Muscle layer of duodenum (tissue), 2 donors: ENCODE measurements around the gene UQCR10.

Source experiments
- H3K27ac ChIP-seq: one replicate; pipeline ENCODE4 v1.7.0; 2013; ENCODE audit warnings: mild to moderate bottlenecking, low read length
- H3K27me3 ChIP-seq: one replicate; pipeline ENCODE4 v1.7.0; 2013; ENCODE audit warnings: low read depth, mild to moderate bottlenecking, control low read depth, low read length
- H3K36me3 ChIP-seq, 2 donors: one replicate each; pipeline ENCODE4 v1.7.0; 2013; ENCODE audit warnings: low read length in 2 of 2, control low read depth in 1 of 2, mild to moderate bottlenecking in 1 of 2; ENCODE audit not compliant: insufficient read depth in 2 of 2, control insufficient read depth in 1 of 2
- H3K4me1 ChIP-seq, 2 donors: one replicate each; pipeline ENCODE4 v1.7.0; 2013; ENCODE audit warnings: low read length in 2 of 2, mild to moderate bottlenecking in 2 of 2, control low read depth in 1 of 2, moderate library complexity in 1 of 2; ENCODE audit not compliant: insufficient read depth in 2 of 2, control insufficient read depth in 1 of 2
- H3K4me3 ChIP-seq, 2 donors: one replicate each; pipeline ENCODE4 v1.7.0; 2013; ENCODE audit warnings: low read length in 2 of 2, low read depth in 1 of 2, mild to moderate bottlenecking in 1 of 2
- H3K9me3 ChIP-seq, 2 donors: one replicate each; pipeline ENCODE4 v1.7.0; 2013; ENCODE audit warnings: low read length in 2 of 2, control low read depth in 1 of 2, mild to moderate bottlenecking in 1 of 2; ENCODE audit not compliant: control insufficient read depth in 1 of 2
- donor health status: healthy.

Gene UQCR10

GRCh38 chr22:29819501-29819900, 52.3 kb downstream of the UQCR10 start:
- no peak overlapping the region for H3K4me3 ChIP-seq
- H3K27me3 ChIP-seq = no peaks in the 10 kb centered on the region
- H3K4me1 ChIP-seq = peaks cover 0 to 20% of the 10 kb centered on the region in 2 donors
- no peaks in the 10 kb centered on the region for H3K9me3 ChIP-seq
- peaks cover 22 to 68% of the 10 kb centered on the region in 2 donors for H3K36me3 ChIP-seq
- H3K27ac ChIP-seq = no peak overlapping the region
